Thyroid gland (tissue), 4 donors: ENCODE results near the gene RAB30.

Experiments
- POLR2A ChIP-seq, 2 donors: fragments of 450-650 bp; IDR thresholded peaks; one replicate each; pipeline ENCODE4 v1.6.1; 2017; ENCODE audit warnings: antibody characterized with exemption in 2 of 2, mild to moderate bottlenecking in 2 of 2, moderate library complexity in 1 of 2
- TF ChIP-seq, protein P1 (sequence below), 6 experiments: fragments of 200-600 bp in 3 of 6; fragments of 450-650 bp in 3 of 6; sonication (generic) in 3 of 6; IDR thresholded peaks; one replicate each; pipeline ENCODE4 v1.5.1; 2016 to 2019; ENCODE audit warnings: antibody characterized with exemption in 6 of 6, mild to moderate bottlenecking in 2 of 6, inconsistent platforms in 1 of 6, moderate library complexity in 1 of 6

DNA sequence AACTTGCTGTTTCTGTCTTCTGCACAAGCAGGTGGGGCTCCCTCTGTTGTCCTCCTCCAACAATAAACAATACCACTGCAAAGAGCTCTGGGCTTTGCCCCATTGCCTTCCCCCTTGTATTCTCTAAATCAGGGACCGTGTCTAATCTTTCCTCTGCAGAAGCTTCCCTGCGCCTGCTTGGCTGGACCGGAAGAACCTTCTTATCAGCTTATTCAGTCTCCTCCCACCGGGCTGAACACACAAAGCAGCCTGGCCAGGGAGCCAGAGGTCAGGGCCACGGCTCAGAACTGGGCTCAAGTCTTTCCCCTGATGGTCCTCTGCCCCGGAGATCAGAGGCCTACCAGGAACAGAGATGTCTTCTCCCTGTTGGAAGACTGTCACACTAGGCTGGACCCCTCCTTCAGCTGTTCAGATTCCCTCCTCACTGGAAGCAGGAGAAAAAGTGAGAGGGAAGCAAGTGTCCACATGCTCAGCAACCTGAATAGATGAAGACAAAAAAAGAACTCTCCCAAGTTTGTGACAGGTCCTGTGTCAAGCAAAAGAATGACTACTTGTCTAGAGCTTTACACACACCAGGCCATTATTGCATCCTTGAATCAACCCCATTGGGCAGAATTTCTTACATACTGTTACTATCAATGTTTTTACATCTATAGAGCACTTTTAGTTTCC lies 63.7 kb downstream of the RAB30 start:
- TF ChIP-seq, protein P1, sequence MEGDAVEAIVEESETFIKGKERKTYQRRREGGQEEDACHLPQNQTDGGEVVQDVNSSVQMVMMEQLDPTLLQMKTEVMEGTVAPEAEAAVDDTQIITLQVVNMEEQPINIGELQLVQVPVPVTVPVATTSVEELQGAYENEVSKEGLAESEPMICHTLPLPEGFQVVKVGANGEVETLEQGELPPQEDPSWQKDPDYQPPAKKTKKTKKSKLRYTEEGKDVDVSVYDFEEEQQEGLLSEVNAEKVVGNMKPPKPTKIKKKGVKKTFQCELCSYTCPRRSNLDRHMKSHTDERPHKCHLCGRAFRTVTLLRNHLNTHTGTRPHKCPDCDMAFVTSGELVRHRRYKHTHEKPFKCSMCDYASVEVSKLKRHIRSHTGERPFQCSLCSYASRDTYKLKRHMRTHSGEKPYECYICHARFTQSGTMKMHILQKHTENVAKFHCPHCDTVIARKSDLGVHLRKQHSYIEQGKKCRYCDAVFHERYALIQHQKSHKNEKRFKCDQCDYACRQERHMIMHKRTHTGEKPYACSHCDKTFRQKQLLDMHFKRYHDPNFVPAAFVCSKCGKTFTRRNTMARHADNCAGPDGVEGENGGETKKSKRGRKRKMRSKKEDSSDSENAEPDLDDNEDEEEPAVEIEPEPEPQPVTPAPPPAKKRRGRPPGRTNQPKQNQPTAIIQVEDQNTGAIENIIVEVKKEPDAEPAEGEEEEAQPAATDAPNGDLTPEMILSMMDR (IDR thresholded peaks at IDR 0.05) = no peak
- no peak for TF ChIP-seq POLR2A (IDR thresholded peaks at IDR 0.05)
